ENCODE measurements around the gene KLHDC1. TPM values are rescaled to one million over a fixed set of nuclear protein-coding genes. Genes with fewer than 3 reads are reported as not detected.

The KLHDC1 gene
- polyA plus RNA-seq, 1 of the 3 experiments (the other 2 are of a cell fraction): 0.31 TPM

- TF ChIP-seq FOSL2 (IDR thresholded peaks at IDR 0.05; ENCODE audit: borderline replicate concordance, low read depth): peak; percentile 34; the same call in 1 of the 2 replicates
- TF ChIP-seq NRF1 (IDR thresholded peaks at IDR 0.05; ENCODE audit: low read depth, low read length): no peak
- no peaks in the 10 kb centered on the region for H3K4me1 ChIP-seq (ENCODE audit: control insufficient read depth in 1 of 2, insufficient read depth in 2 of 2, low read depth in 1 of 2, low read length in 1 of 2)
- H3K9ac ChIP-seq: no peak overlapping the region
- no peaks in the 10 kb centered on the region; the same call in 1 of the 2 replicates for H3K79me2 ChIP-seq (ENCODE audit: insufficient read depth)
- H3K36me3 ChIP-seq (replicated peaks in 1 of 2; ENCODE audit: control insufficient read depth in 1 of 2, insufficient read depth in 2 of 2, low read length in 1 of 2): peaks cover 0 to 6% of the 10 kb centered on the region in 2 experiments
- CTCF ChIA-PET: no interaction called here
- no peaks in the 10 kb centered on the region for H3K27me3 ChIP-seq (ENCODE audit: insufficient read depth)
- H4K20me1 ChIP-seq (ENCODE audit: insufficient read depth): no peaks in the 10 kb centered on the region
- H3K9me2 ChIP-seq: no peaks in the 10 kb centered on the region
- POLR2A ChIA-PET: no interaction called here
- H3F3A ChIP-seq (replicated peaks; ENCODE audit: insufficient read depth): peaks cover 4% of the 10 kb centered on the region
- H3K27ac ChIP-seq (ENCODE audit: low read depth in 2 of 2, low read length in 1 of 2): 0 out of 4 replicates have a peak overlapping the region, but pooled peaks of 1 of the 2 experiments have one; percentile 15
- H3K4me3 ChIP-seq (ENCODE audit: low read depth in 2 of 2, low read length in 1 of 2): no peak overlapping the region
- no peak overlapping the region for H3K4me2 ChIP-seq
- DNase-seq: no peak
- no peaks in the 10 kb centered on the region for H3K9me3 ChIP-seq
- peak overlapping the region; percentile 9; the same call in 1 of the 2 replicates for H2AFZ ChIP-seq (ENCODE audit: low read depth)
- 42% methylated on average over 2 of the region's 2 CpGs for WGBS (ENCODE audit: low lambda C conversion rate)
Measured at GRCh38 chr14:49679271-49679670, 13.6 kb upstream of the KLHDC1 start.

GRCh38 chr14:49686425-49686824, 6.5 kb upstream of the KLHDC1 start:
- TF ChIP-seq USF2 (IDR thresholded peaks at IDR 0.05; ENCODE audit: borderline replicate concordance, low read depth, low read length): no peak
- no peak for TF ChIP-seq IRF3 (IDR thresholded peaks at IDR 0.05; ENCODE audit: low read depth, low read length)
- TF ChIP-seq EP300 (IDR thresholded peaks at IDR 0.05; ENCODE audit: borderline replicate concordance in 1 of 2, low read depth in 1 of 2, low read length in 1 of 2): no peak
- TF ChIP-seq EZH2phosphoT487 (IDR thresholded peaks at IDR 0.05; ENCODE audit: borderline replicate concordance, low read depth): no peak
- no peak for TF ChIP-seq POLR2AphosphoS5 (IDR thresholded peaks at IDR 0.05; ENCODE audit: low read depth, low read length)
- no peak for TF ChIP-seq MAX (IDR thresholded peaks at IDR 0.05; ENCODE audit: low read depth)
- no peak for TF ChIP-seq NFIC (IDR thresholded peaks at IDR 0.05; ENCODE audit: borderline replicate concordance)
- TF ChIP-seq FOXJ3 (CRISPR knock-in tag; IDR thresholded peaks at IDR 0.05): no peak
- no peak for TF ChIP-seq TEAD4 (IDR thresholded peaks at IDR 0.05; ENCODE audit: borderline replicate concordance, insufficient read depth)
- TF ChIP-seq RFX5 (IDR thresholded peaks at IDR 0.05; ENCODE audit: low read length): no peak
- TF ChIP-seq FOXM1 (IDR thresholded peaks at IDR 0.05; ENCODE audit: low read depth): no peak
- TF ChIP-seq JUND (IDR thresholded peaks at IDR 0.05): no peak
- no peak for TF ChIP-seq TAF1 (IDR thresholded peaks at IDR 0.05; ENCODE audit: borderline replicate concordance, low read depth, low read length)
- no peak for TF ChIP-seq RAD21 (IDR thresholded peaks at IDR 0.05; ENCODE audit: low read length)
- no peak for TF ChIP-seq MXI1 (IDR thresholded peaks at IDR 0.05; ENCODE audit: low read depth, low read length)
- TF ChIP-seq FOSL2 (IDR thresholded peaks at IDR 0.05; ENCODE audit: borderline replicate concordance, low read depth): no peak
- no peak for TF ChIP-seq ELF1 (IDR thresholded peaks at IDR 0.05)
- TF ChIP-seq GABPA (IDR thresholded peaks at IDR 0.05; ENCODE audit: low read depth): no peak
- H4K20me1 ChIP-seq (ENCODE audit: insufficient read depth): no peaks in the 10 kb centered on the region
- H3K4me2 ChIP-seq: no peak overlapping the region
- DNase-seq: no peak
- peaks cover 14% of the 10 kb centered on the region for H3K79me2 ChIP-seq (ENCODE audit: insufficient read depth)
- H3K9me2 ChIP-seq: no peaks in the 10 kb centered on the region
- no peak overlapping the region for H3K27ac ChIP-seq (ENCODE audit: low read depth in 2 of 2, low read length in 1 of 2)
- H3K4me1 ChIP-seq (ENCODE audit: control insufficient read depth in 1 of 2, insufficient read depth in 2 of 2, low read depth in 1 of 2, low read length in 1 of 2): peaks cover 0 to 4% of the 10 kb centered on the region in 2 experiments; a peak in 1 of 4 replicates
- no peaks in the 10 kb centered on the region for H3K36me3 ChIP-seq (replicated peaks in 1 of 2; ENCODE audit: control insufficient read depth in 1 of 2, insufficient read depth in 2 of 2, low read length in 1 of 2)
- ChIA-PET POLR2A (interaction anchor here (1.6 kb wide), 1 partner anchor 9 kb away, joined by 3 read pairs; no protein-coding TSS in a partner anchor), CTCF (interaction anchor here (1.2 to 2.6 kb wide), 2 partner anchors 52 to 226 kb away, joined by 3 to 9 read pairs; partner anchors contain the start of gene DNAAF2)
- no peak overlapping the region for H2AFZ ChIP-seq (ENCODE audit: low read depth)
- H3K9me3 ChIP-seq: no peaks in the 10 kb centered on the region
- H3K9ac ChIP-seq: no peak overlapping the region
- WGBS (ENCODE audit: low lambda C conversion rate): 98% methylated on average over 4 of the region's 4 CpGs
- H3F3A ChIP-seq (replicated peaks; ENCODE audit: insufficient read depth): peaks cover 16% of the 10 kb centered on the region
- no peaks in the 10 kb centered on the region for H3K27me3 ChIP-seq (ENCODE audit: insufficient read depth)
- no peak overlapping the region for H3K4me3 ChIP-seq (ENCODE audit: low read depth in 2 of 2, low read length in 1 of 2)

Measured in SK-N-SH (cell line).